ENCODE measurements around the gene FGFRL1. TPM values are rescaled to one million over a fixed set of nuclear protein-coding genes. Genes with fewer than 3 reads are reported as not detected.
A peak's percentile ranks its signal among the peaks of the same experiment; 100 is the strongest.
"Not testable (repeated sequence)": the region's sequence is repeated elsewhere in the genome, so short reads cannot be mapped to it uniquely, and the experiment has no call there.

Gene FGFRL1
- total RNA-seq, 1 experiment from 2014 or later = 30.4 TPM

- H3K36me3 ChIP-seq (ENCODE audit: insufficient read depth, low read length, poor library complexity, severe bottlenecking) = no peaks in the 10 kb centered on the region
- peaks cover 40% of the 10 kb centered on the region for H3K27me3 ChIP-seq (replicated peaks; ENCODE audit: insufficient read depth, low read depth, low read length, poor library complexity)
- no peak for DNase-seq (ENCODE audit: low spot score)
- H3K4me1 ChIP-seq (ENCODE audit: insufficient read depth, low read length, poor library complexity, severe bottlenecking) = no peaks in the 10 kb centered on the region
- ChIA-PET CTCF (no interaction called here), POLR2A (ENCODE audit: low non-redundant PET) (no interaction called here)
- intact Hi-C loops (cut with micrococcal nuclease; ENCODE audit: unreplicated experiment) = no loop called here
- BruUV-seq (replicated peaks) = no TSS peak
- no peaks in the 10 kb centered on the region for H3K9me3 ChIP-seq (ENCODE audit: low read depth, low read length, poor library complexity, severe bottlenecking)
- H3K4me3 ChIP-seq (ENCODE audit: low read depth, low read length, poor library complexity, severe bottlenecking) = no peak overlapping the region
- TF ChIP-seq, protein P1, sequence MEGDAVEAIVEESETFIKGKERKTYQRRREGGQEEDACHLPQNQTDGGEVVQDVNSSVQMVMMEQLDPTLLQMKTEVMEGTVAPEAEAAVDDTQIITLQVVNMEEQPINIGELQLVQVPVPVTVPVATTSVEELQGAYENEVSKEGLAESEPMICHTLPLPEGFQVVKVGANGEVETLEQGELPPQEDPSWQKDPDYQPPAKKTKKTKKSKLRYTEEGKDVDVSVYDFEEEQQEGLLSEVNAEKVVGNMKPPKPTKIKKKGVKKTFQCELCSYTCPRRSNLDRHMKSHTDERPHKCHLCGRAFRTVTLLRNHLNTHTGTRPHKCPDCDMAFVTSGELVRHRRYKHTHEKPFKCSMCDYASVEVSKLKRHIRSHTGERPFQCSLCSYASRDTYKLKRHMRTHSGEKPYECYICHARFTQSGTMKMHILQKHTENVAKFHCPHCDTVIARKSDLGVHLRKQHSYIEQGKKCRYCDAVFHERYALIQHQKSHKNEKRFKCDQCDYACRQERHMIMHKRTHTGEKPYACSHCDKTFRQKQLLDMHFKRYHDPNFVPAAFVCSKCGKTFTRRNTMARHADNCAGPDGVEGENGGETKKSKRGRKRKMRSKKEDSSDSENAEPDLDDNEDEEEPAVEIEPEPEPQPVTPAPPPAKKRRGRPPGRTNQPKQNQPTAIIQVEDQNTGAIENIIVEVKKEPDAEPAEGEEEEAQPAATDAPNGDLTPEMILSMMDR (conservative IDR thresholded peaks at IDR 0.05; ENCODE audit: low read depth, low read length) = no peak
- TF ChIP-seq EZH2 (IDR thresholded peaks at IDR 0.05; ENCODE audit: borderline replicate concordance, low read depth, low read length, poor library complexity, severe bottlenecking) = no peak
- no peak overlapping the region for H3K27ac ChIP-seq (ENCODE audit: low read depth, low read length, poor library complexity, severe bottlenecking)
Observed at GRCh38 chr4:1045193-1045594, 33.8 kb downstream of the FGFRL1 start.

GRCh38 chr4:1045595-1046201 lies 34.3 kb downstream of the FGFRL1 start:
- no peak for DNase-seq (ENCODE audit: low spot score)
- H3K27ac ChIP-seq (ENCODE audit: low read depth, low read length, poor library complexity, severe bottlenecking) = no peak overlapping the region
- intact Hi-C loops (cut with micrococcal nuclease; ENCODE audit: unreplicated experiment) = no loop called here
- H3K4me1 ChIP-seq (ENCODE audit: insufficient read depth, low read length, poor library complexity, severe bottlenecking) = no peaks in the 10 kb centered on the region
- no peaks in the 10 kb centered on the region for H3K36me3 ChIP-seq (ENCODE audit: insufficient read depth, low read length, poor library complexity, severe bottlenecking)
- H3K9me3 ChIP-seq (ENCODE audit: low read depth, low read length, poor library complexity, severe bottlenecking) = no peaks in the 10 kb centered on the region
- POLR2A ChIA-PET (ENCODE audit: low non-redundant PET) = no interaction called here
- TF ChIP-seq EZH2 (IDR thresholded peaks at IDR 0.05; ENCODE audit: borderline replicate concordance, low read depth, low read length, poor library complexity, severe bottlenecking) = no peak
- CTCF ChIA-PET = no interaction called here
- BruUV-seq (replicated peaks) = no TSS peak
- H3K27me3 ChIP-seq (replicated peaks; ENCODE audit: insufficient read depth, low read depth, low read length, poor library complexity) = peaks cover 44% of the 10 kb centered on the region
- H3K4me3 ChIP-seq (ENCODE audit: low read depth, low read length, poor library complexity, severe bottlenecking) = no peak overlapping the region

- BruUV-seq (replicated peaks); H3K4me3 ChIP-seq (ENCODE audit: low read depth, low read length, poor library complexity, severe bottlenecking); POLR2A ChIA-PET (ENCODE audit: low non-redundant PET); H3K36me3 ChIP-seq (ENCODE audit: insufficient read depth, low read length, poor library complexity, severe bottlenecking); H3K27ac ChIP-seq (ENCODE audit: low read depth, low read length, poor library complexity, severe bottlenecking); H3K9me3 ChIP-seq (ENCODE audit: low read depth, low read length, poor library complexity, severe bottlenecking); H3K4me1 ChIP-seq (ENCODE audit: insufficient read depth, low read length, poor library complexity, severe bottlenecking); intact Hi-C loops (cut with micrococcal nuclease; ENCODE audit: unreplicated experiment): not testable (repeated sequence)
- peaks cover 52% of the 10 kb centered on the region for H3K27me3 ChIP-seq (replicated peaks; ENCODE audit: insufficient read depth, low read depth, low read length, poor library complexity)
- CTCF ChIA-PET = interaction anchor here (0.8 kb wide), 1 partner anchor 16 kb away, joined by 5 read pairs; no protein-coding TSS in a partner anchor
- DNase-seq (ENCODE audit: low spot score) = peak; percentile 59
Observed at GRCh38 chr4:1046581-1047011, 35.2 kb downstream of the FGFRL1 start.

DNA sequence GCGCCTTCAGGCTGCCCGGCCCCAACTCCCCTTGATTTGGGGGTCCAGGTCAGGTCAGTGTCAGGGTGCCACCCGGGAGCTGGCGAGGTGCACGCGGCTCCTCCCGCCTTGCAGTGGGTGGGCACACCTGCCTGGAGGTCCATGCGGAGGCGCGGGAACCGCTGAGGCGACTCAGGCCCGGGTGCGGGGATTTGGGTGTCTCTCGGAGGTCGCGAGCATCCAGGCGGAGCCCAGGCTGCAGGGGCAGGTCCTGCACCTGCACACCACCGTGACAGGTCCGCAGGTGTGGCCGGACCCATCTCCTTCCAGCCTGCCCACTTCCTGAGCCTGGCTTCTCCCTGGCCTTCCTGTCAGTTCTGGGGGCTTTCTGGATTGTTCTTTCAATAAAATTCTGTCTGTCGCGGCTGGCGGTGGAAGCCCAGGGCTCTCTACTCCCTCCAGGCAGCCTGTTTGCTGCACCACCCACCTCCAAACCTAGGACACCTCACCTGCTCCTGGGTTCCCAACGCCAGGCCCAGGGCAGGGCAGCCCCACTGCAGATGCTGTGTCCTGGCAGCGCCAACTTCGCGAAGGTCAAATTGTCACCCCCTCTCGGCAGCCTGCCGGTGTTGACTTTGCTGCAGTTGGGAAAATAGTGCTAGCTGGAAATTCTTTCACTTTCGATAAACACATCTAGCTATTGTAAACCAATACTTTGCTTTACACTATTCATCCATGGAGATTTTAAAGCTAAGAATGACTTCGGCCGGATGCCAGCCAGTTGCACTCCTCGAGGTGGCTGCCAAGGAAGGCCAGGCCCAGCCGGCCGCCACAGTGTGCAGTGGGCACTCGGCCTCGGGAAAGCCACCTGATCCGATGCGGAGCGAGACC lies 35.9 kb downstream of the FGFRL1 start:
- DNase-seq (ENCODE audit: low spot score) = no peak
- Histone ChIP-seq H3K9me3 (ENCODE audit: low read depth, low read length, poor library complexity, severe bottlenecking) (no peaks in the 10 kb centered on the region), H3K36me3 (ENCODE audit: insufficient read depth, low read length, poor library complexity, severe bottlenecking) (no peaks in the 10 kb centered on the region), H3K4me1 (ENCODE audit: insufficient read depth, low read length, poor library complexity, severe bottlenecking) (no peaks in the 10 kb centered on the region), H3K27ac (ENCODE audit: low read depth, low read length, poor library complexity, severe bottlenecking) (no peak overlapping the region), H3K4me3 (ENCODE audit: low read depth, low read length, poor library complexity, severe bottlenecking) (no peak overlapping the region), H3K27me3 (replicated peaks; ENCODE audit: insufficient read depth, low read depth, low read length, poor library complexity) (peaks cover 59% of the 10 kb centered on the region)
- TF ChIP-seq, protein P1 (conservative IDR thresholded peaks at IDR 0.05; ENCODE audit: low read depth, low read length) = no peak
- ChIA-PET CTCF (interaction anchor here (0.8 kb wide), 1 partner anchor 16 kb away, joined by 5 read pairs; no protein-coding TSS in a partner anchor), POLR2A (ENCODE audit: low non-redundant PET) (no interaction called here)
- BruUV-seq (replicated peaks) = no TSS peak
- intact Hi-C loops (cut with micrococcal nuclease; ENCODE audit: unreplicated experiment) = no loop called here
